MCF 10A (cell line): ENCODE data around the gene CYB561D2. TPM values are rescaled to one million over a fixed set of nuclear protein-coding genes. Genes with fewer than 3 reads are reported as not detected.
A peak's percentile ranks its signal among the peaks of the same experiment; 100 is the strongest.

Source experiments
- BruUV-seq: library from RNA; stranded (reverse); fragments of 400-500 nt; replicated peaks from 2 replicates; lab custom pipeline; 2021; lab: Mats Ljungman, UMichigan
- CTCF ChIA-PET: fragments of 300-600 bp; sonication (Branson Sonifier 250); formaldehyde crosslinking; extraction: SDS; loops from one replicate; lab custom pipeline; 2021; ENCODE audit warnings: antibody characterized with exemption, inconsistent platforms; lab: Yijun Ruan, JAX
- POLR2A ChIA-PET: fragments of 300-600, 350-650 bp; sonication (Branson Sonifier 250); formaldehyde crosslinking; extraction: SDS; loops from one replicate; lab custom pipeline; 2020; ENCODE audit warnings: antibody characterized with exemption, inconsistent platforms; lab: Yijun Ruan, JAX
- DNase-seq: peaks from one replicate; pipeline ENCODE4 v3.0.0-alpha.2; 2018; ENCODE audit not compliant: unreplicated experiment
- H3K27ac Mint-ChIP-seq: one replicate; pipeline ENCODE4 v1.8.0; 2022; ENCODE audit warnings: mild to moderate bottlenecking, low read depth, mixed read lengths; ENCODE audit not compliant: unreplicated experiment
- H3K27me3 Mint-ChIP-seq: one replicate; pipeline ENCODE4 v1.8.0; 2022; ENCODE audit warnings: mixed read lengths; ENCODE audit not compliant: insufficient read depth, unreplicated experiment
- H3K36me3 Mint-ChIP-seq: one replicate; pipeline ENCODE4 v1.8.0; 2022; ENCODE audit warnings: mild to moderate bottlenecking, moderate library complexity, mixed read lengths; ENCODE audit not compliant: insufficient read depth, unreplicated experiment
- H3K4me1 Mint-ChIP-seq: one replicate; pipeline ENCODE4 v1.8.0; 2022; ENCODE audit warnings: mixed read lengths; ENCODE audit not compliant: insufficient read depth, unreplicated experiment
- H3K4me3 Mint-ChIP-seq: one replicate; pipeline ENCODE4 v1.8.0; 2022; ENCODE audit warnings: mild to moderate bottlenecking, moderate library complexity, mixed read lengths; ENCODE audit not compliant: unreplicated experiment
- H3K9me3 Mint-ChIP-seq: one replicate; pipeline ENCODE4 v1.8.0; 2022; ENCODE audit warnings: mixed read lengths; ENCODE audit not compliant: unreplicated experiment
- intact Hi-C: fragments of 100-400 bp; cut with micrococcal nuclease; formaldehyde crosslinking; loops from 2 replicates; pipeline ENCODE4 v1.14.1; 2022
- total RNA-seq: library from RNA; stranded (reverse); gene quantifications from 2 replicates; pipeline ENCODE4 v1.2.3, GENCODE V29; 2022
- TF ChIP-seq, protein P1 (sequence below): fragments of 200-600 bp; IDR thresholded peaks from one replicate; pipeline ENCODE4 v1.8.0; 2022; ENCODE audit warnings: antibody characterized with exemption, mild to moderate bottlenecking; ENCODE audit not compliant: unreplicated experiment

The CYB561D2 gene
- total RNA-seq, 1 experiment from 2014 or later: 24.1 TPM

DNA sequence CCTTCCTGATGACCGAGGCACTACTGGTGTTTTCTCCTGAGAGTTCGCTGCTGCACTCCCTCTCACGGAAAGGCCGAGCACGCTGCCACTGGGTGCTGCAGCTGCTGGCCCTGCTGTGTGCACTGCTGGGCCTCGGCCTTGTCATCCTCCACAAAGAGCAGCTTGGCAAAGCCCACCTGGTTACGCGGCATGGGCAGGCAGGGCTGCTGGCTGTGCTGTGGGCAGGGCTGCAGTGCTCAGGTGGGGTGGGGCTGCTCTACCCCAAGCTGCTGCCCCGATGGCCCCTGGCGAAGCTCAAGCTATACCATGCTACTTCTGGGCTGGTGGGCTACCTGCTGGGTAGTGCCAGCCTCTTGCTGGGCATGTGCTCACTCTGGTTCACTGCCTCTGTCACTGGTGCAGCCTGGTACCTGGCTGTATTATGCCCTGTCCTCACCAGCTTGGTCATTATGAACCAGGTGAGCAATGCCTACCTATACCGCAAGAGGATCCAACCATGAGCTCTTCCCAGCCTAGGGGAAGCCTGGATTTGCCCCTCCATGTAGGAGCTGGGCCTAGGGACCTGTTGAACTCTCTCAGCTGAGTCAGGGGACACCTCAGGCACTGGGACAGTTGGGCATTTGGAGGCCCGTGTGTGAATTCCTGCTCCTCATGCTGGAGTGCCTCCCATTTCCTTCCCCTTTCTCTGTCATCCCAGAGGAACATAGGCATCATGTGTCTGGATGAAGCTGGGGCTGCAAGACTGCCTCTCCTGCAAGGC is 2.8 kb downstream of the CYB561D2 start:
- intact Hi-C loops: no loop called here
- TF ChIP-seq, protein P1, sequence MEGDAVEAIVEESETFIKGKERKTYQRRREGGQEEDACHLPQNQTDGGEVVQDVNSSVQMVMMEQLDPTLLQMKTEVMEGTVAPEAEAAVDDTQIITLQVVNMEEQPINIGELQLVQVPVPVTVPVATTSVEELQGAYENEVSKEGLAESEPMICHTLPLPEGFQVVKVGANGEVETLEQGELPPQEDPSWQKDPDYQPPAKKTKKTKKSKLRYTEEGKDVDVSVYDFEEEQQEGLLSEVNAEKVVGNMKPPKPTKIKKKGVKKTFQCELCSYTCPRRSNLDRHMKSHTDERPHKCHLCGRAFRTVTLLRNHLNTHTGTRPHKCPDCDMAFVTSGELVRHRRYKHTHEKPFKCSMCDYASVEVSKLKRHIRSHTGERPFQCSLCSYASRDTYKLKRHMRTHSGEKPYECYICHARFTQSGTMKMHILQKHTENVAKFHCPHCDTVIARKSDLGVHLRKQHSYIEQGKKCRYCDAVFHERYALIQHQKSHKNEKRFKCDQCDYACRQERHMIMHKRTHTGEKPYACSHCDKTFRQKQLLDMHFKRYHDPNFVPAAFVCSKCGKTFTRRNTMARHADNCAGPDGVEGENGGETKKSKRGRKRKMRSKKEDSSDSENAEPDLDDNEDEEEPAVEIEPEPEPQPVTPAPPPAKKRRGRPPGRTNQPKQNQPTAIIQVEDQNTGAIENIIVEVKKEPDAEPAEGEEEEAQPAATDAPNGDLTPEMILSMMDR: no peak
- no peak for DNase-seq
- CTCF ChIA-PET: interaction anchor here (0.6 to 1.5 kb wide), 10 partner anchors 15 to 1316 kb away, joined by 3 to 15 read pairs (median 3); partner anchors contain the start of genes HYAL2, HYAL3 and NAA80
- BruUV-seq: no TSS peak
- H3K9me3 Mint-ChIP-seq: no peaks in the 10 kb centered on the region
- POLR2A ChIA-PET: interaction anchor here (1.7 to 3.6 kb wide), 2 partner anchors 17 to 25 kb away, joined by 14 read pairs; partner anchors contain the start of gene TUSC2
- no peaks in the 10 kb centered on the region for H3K27me3 Mint-ChIP-seq
- H3K4me3 Mint-ChIP-seq: peak overlapping the region; percentile 28
- H3K36me3 Mint-ChIP-seq: peaks cover 46% of the 10 kb centered on the region
- H3K4me1 Mint-ChIP-seq: peaks cover 25% of the 10 kb centered on the region
- H3K27ac Mint-ChIP-seq: no peak overlapping the region

- H3K4me3 Mint-ChIP-seq: no peak overlapping the region
- ChIA-PET POLR2A (interaction anchor here (1.5 kb wide), 1 partner anchor 62 kb away, joined by 3 read pairs; the partner anchor contains the start of gene IFRD2), CTCF (interaction anchor here (0.5 to 1.4 kb wide), 7 partner anchors 9 to 1316 kb away, joined by 3 to 9 read pairs (median 3); partner anchors contain the start of genes HYAL2, HYAL3, NAA80 and ZMYND10)
- intact Hi-C loops: no loop called here
- TF ChIP-seq, protein P1: no peak
- peaks cover 43% of the 10 kb centered on the region for H3K36me3 Mint-ChIP-seq
- H3K9me3 Mint-ChIP-seq: no peaks in the 10 kb centered on the region
- no peak for DNase-seq
- H3K4me1 Mint-ChIP-seq: peaks cover 25% of the 10 kb centered on the region
- BruUV-seq: no TSS peak
- no peaks in the 10 kb centered on the region for H3K27me3 Mint-ChIP-seq
- no peak overlapping the region for H3K27ac Mint-ChIP-seq
Observed at GRCh38 chr3:50354186-50354764, 3.6 kb downstream of the CYB561D2 start.

GRCh38 chr3:50354850-50355249 is 4.2 kb downstream of the CYB561D2 start:
- DNase-seq: no peak
- intact Hi-C loops: no loop called here
- Mint-ChIP-seq H3K4me1 (peaks cover 24% of the 10 kb centered on the region), H3K27ac (no peak overlapping the region), H3K36me3 (peaks cover 41% of the 10 kb centered on the region), H3K9me3 (no peaks in the 10 kb centered on the region), H3K4me3 (no peak overlapping the region), H3K27me3 (no peaks in the 10 kb centered on the region)
- TF ChIP-seq, protein P1: no peak
- no TSS peak for BruUV-seq
- CTCF ChIA-PET: interaction anchor here (0.5 to 0.8 kb wide), 2 partner anchors 10 to 1085 kb away, joined by 3 to 9 read pairs; partner anchors contain the start of gene ZMYND10
- POLR2A ChIA-PET: interaction anchor here (0.6 to 1.5 kb wide), 3 partner anchors 63 to 209 kb away, joined by 3 read pairs; partner anchors contain the start of gene IFRD2
